GM12874 (cell line): ENCODE measurements around the gene NCLN.

Experiments used
- CTCF ChIP-seq: IDR thresholded peaks from 2 replicates; pipeline ENCODE4 v1.5.1; 2011; ENCODE audit warnings: low read depth, mild to moderate bottlenecking, control low read depth, low read length, moderate library complexity; ENCODE audit not compliant: insufficient read depth

The NCLN gene

GRCh38 chr19:3210347-3211017 is 24.8 kb downstream of the NCLN start:
- peak; percentile 94 for TF ChIP-seq CTCF

GRCh38 chr19:3211191-3211590 is 25.5 kb downstream of the NCLN start:
- TF ChIP-seq CTCF, result no peak

- no peak for TF ChIP-seq CTCF
These were observed 27.4 kb downstream of the NCLN start for GRCh38 chr19:3213159-3213558.

- TF ChIP-seq CTCF, result no peak
These were observed 31.1 kb downstream of the NCLN start for GRCh38 chr19:3216874-3217273.

- TF ChIP-seq CTCF, result no peak
These were observed 34.8 kb downstream of the NCLN start for GRCh38 chr19:3220576-3220975.

GRCh38 chr19:3222709-3223108 is 37.0 kb downstream of the NCLN start:
- no peak for TF ChIP-seq CTCF

GRCh38 chr19:3224346-3225168 is 38.8 kb downstream of the NCLN start, which contains the start of gene CELF5:
TSS of gene CELF5 (plus strand) at chr19:3224661. CDS start at chr19:3224740, 79 bp downstream.
- peak; percentile 69 for TF ChIP-seq CTCF
